ENCODE measurements around the gene USP5. TPM values are rescaled to one million over a fixed set of nuclear protein-coding genes. Genes with fewer than 3 reads are reported as not detected.

Gene USP5
- total RNA-seq, 2 experiments from 2014 or later = 31.8 to 33.4 TPM

DNA sequence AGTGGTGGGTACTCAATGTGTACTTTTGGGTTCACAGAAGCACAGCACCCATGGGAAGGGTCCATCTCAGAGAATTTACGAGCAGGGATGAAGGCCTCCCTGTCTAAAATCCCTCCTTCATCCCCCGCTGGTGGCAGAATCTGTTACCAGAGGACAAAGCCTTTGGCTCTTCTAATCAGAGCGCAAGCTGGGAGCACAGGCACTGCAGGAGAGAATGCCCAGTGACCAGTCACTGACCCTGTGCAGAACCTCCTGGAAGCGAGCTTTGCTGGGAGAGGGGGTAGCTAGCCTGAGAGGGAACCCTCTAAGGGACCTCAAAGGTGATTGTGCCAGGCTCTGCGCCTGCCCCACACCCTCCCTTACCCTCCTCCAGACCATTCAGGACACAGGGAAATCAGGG, 31.8 kb upstream of the USP5 start:
- H3K27me3 ChIP-seq (ENCODE audit: control insufficient read depth in 1 of 2, insufficient read depth in 2 of 2, low read length in 2 of 2) = peaks cover 0 to 5% of the 10 kb centered on the region in 2 experiments
- DNase-seq = peak in 1 of 14 experiments; percentile 1

DNA sequence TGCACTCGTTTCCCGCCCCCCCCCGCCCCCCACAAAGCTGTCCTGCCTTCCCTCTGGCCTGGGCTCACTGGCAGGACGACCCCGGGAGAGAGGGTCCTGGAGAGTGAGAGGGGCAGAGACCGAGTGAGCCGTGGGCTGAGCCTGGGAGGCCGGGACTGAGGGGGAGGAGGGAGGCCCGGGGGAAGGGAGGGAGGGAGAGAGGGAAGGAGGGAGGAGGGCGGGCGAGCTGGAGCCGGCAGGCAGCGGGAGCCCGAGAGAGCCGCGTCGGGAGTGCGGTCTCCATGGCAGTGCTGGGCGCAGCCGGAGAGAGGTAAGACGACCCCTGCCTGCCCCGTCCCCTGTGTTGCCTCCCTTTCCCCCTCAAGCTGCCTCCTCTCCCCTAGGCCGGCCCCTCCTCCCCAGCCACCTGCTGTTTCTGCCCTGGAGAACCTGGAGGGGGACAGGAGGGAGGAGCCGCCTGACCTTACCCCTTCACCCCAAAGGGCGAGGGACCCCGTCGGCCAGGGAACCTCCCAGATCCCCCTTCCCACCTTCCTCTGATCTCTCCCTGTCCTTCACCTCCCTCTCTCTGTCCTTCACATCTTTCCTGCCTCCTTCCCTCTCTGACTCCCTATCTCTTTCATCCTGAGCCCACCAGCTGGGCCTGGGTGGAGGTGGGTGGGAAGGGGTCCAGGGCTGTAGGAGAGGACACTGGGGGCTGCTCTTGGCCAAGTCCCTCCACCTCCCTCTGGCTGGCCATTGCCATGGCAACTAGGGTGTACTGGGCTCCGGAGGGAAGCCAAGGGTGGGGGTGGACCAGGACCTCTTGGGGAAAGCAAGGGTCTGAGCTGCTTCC, 30.1 kb upstream of the USP5 start, which contains the start of gene GPR162:
GPR162 (plus strand) TSS at position 231 of the 835 bp plus-strand sequence. CDS start 2,078 bp downstream, outside the sequence.
- peak within 1 kb of the TSS; percentile 10 for H3K4me3 ChIP-seq (ENCODE audit: low read length)
- H3K4me3 Mint-ChIP-seq = peak within 1 kb of the TSS; percentile 63
- peak in 3 of 14 experiments; percentile 5 to 39 (median 25) for DNase-seq
- H3K36me3 Mint-ChIP-seq (ENCODE audit: low read depth) = peaks cover 43% of the 10 kb centered on the region
- ChIA-PET CTCF (interaction anchor here (0.8 to 1.0 kb wide), 2 partner anchors 14 to 68 kb away, joined by 3 to 4 read pairs; partner anchors contain the start of gene MLF2), POLR2A (interaction anchor here (0.6 to 2.4 kb wide), 8 partner anchors 11 to 132 kb away, joined by 3 to 18 read pairs (median 6); partner anchors contain the start of genes C12orf57, CD4, CDCA3 and MLF2)
- peak within 1 kb of the TSS; percentile 69 for H3K27ac Mint-ChIP-seq
- no peaks in the 10 kb centered on the region for H3K9me3 Mint-ChIP-seq
- H3K27me3 ChIP-seq (ENCODE audit: control insufficient read depth in 1 of 2, insufficient read depth in 2 of 2, low read length in 2 of 2) = peaks cover 11 to 12% of the 10 kb centered on the region in 2 experiments
- H3K4me1 ChIP-seq (ENCODE audit: insufficient read depth, low read length) = peaks cover 30% of the 10 kb centered on the region
- H3K4me1 Mint-ChIP-seq (ENCODE audit: low read depth) = peaks cover 16% of the 10 kb centered on the region
- peak; percentile 18 for ATAC-seq (ENCODE audit: poor library complexity)
- no peak for TF ChIP-seq CTCF (IDR thresholded peaks at IDR 0.05)
- peaks cover 26% of the 10 kb centered on the region for H3K27me3 Mint-ChIP-seq
- no peaks in the 10 kb centered on the region for H3K9me3 ChIP-seq (ENCODE audit: control insufficient read depth in 1 of 2, insufficient read depth in 1 of 2, low read length in 2 of 2)
- H3K27ac ChIP-seq (ENCODE audit: low read depth in 1 of 2, low read length in 2 of 2) = no peak within 1 kb of the TSS
- H3K36me3 ChIP-seq (ENCODE audit: insufficient read depth, low read length) = peaks cover 30% of the 10 kb centered on the region
- intact Hi-C loops (cut with DNase I, micrococcal nuclease) = no loop called here

More for the DNA sequence above, 31.8 kb upstream of the USP5 start:
- no peak overlapping the region for H3K27ac ChIP-seq (ENCODE audit: low read depth in 1 of 2, low read length in 2 of 2)
- H3K9me3 Mint-ChIP-seq = no peaks in the 10 kb centered on the region
- no peak overlapping the region for H3K4me3 Mint-ChIP-seq
- H3K4me1 ChIP-seq (ENCODE audit: insufficient read depth, low read length) = peaks cover 21% of the 10 kb centered on the region
- no peak for ATAC-seq (ENCODE audit: poor library complexity)
- ChIA-PET CTCF (no interaction called here), POLR2A (interaction anchor here (0.9 to 2.4 kb wide), 5 partner anchors 9 to 96 kb away, joined by 3 to 16 read pairs (median 6); partner anchors contain the start of genes CDCA3, COPS7A, P3H3 and USP5)
- no peak overlapping the region for H3K4me3 ChIP-seq (ENCODE audit: low read length)
- H3K4me1 Mint-ChIP-seq (ENCODE audit: low read depth) = peaks cover 10% of the 10 kb centered on the region
- H3K9me3 ChIP-seq (ENCODE audit: control insufficient read depth in 1 of 2, insufficient read depth in 1 of 2, low read length in 2 of 2) = no peaks in the 10 kb centered on the region
- no peak for TF ChIP-seq CTCF (IDR thresholded peaks at IDR 0.05)
- intact Hi-C loops (cut with DNase I, micrococcal nuclease) = no loop called here
- H3K36me3 ChIP-seq (ENCODE audit: insufficient read depth, low read length) = peaks cover 46% of the 10 kb centered on the region
- H3K36me3 Mint-ChIP-seq (ENCODE audit: low read depth) = peaks cover 57% of the 10 kb centered on the region
- H3K27me3 Mint-ChIP-seq = peaks cover 20% of the 10 kb centered on the region
- peak overlapping the region; percentile 69 for H3K27ac Mint-ChIP-seq

GRCh38 chr12:6822426-6823135, 29.4 kb upstream of the USP5 start:
- H3K4me3 ChIP-seq (ENCODE audit: low read length) = no peak overlapping the region
- no peak for DNase-seq

More at GRCh38 chr12:6822426-6823135, 29.4 kb upstream of the USP5 start:
- H3K27me3 Mint-ChIP-seq = peaks cover 32% of the 10 kb centered on the region
- Histone ChIP-seq H3K36me3 (ENCODE audit: insufficient read depth, low read length) (peaks cover 22% of the 10 kb centered on the region), H3K27me3 (ENCODE audit: control insufficient read depth in 1 of 2, insufficient read depth in 2 of 2, low read length in 2 of 2) (peaks cover 18 to 19% of the 10 kb centered on the region in 2 experiments), H3K9me3 (ENCODE audit: control insufficient read depth in 1 of 2, insufficient read depth in 1 of 2, low read length in 2 of 2) (no peaks in the 10 kb centered on the region), H3K27ac (ENCODE audit: low read depth in 1 of 2, low read length in 2 of 2) (no peak overlapping the region), H3K4me1 (ENCODE audit: insufficient read depth, low read length) (peaks cover 35% of the 10 kb centered on the region)
- ChIA-PET POLR2A (interaction anchor here (0.9 to 2.4 kb wide), 2 partner anchors 12 to 33 kb away, joined by 3 to 18 read pairs; partner anchors contain the start of gene CD4), CTCF (no interaction called here)
- peaks cover 36% of the 10 kb centered on the region for H3K36me3 Mint-ChIP-seq (ENCODE audit: low read depth)
- ATAC-seq (ENCODE audit: poor library complexity) = no peak
- H3K9me3 Mint-ChIP-seq = no peaks in the 10 kb centered on the region
- H3K4me3 Mint-ChIP-seq = peak overlapping the region; percentile 36
- H3K4me1 Mint-ChIP-seq (ENCODE audit: low read depth) = peaks cover 22% of the 10 kb centered on the region
- H3K27ac Mint-ChIP-seq = no peak overlapping the region
- intact Hi-C loops (cut with DNase I, micrococcal nuclease) = no loop called here
- no peak for TF ChIP-seq CTCF (IDR thresholded peaks at IDR 0.05)
